HG03342 (cell line): Measurements from ENCODE around the gene FAM234B.

Experiments used
- ATAC-seq: cut with Tn5 transposase; IDR thresholded peaks from one replicate; pipeline ENCODE4 v1.9.1; 2021; ENCODE audit warnings: mild to moderate bottlenecking, moderate library complexity; ENCODE audit not compliant: unreplicated experiment

Gene FAM234B

DNA sequence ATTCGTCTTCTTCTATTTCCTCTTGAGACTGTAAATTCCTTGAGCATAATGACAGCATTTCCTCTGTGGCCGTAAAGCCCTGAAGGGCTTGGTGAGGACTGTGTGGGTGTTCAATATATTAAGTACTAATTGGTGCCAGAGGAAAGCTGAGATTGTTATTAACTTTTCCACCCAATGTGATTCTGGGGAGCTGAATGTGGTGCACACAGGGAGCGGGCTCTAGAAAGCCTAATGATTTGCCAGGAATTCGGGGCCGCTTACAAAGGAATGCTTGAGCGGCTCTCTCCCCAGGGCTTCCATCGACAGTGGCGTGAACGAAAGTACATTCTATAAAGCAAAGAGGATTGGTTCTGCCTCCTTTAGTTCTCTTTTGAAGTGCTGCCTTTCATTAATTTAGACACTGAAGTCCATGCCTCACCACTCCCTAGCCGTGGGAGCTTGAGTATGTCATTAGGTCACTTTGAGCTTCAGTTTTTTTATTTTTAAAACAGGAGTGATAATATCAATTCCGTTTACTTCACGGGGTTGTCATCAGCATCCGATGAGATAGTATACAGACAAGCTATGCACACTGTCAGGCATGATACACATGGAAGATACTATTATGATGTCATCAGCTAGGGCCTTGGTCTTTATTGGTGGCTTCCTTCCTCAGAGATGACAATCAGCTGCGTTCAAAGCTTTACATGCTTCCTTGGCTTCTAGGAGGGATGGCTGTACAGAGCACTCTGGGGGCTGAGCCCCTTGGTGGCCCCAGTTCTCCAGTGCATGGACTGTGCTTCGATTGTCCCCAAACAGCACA lies 70.3 kb downstream of the FAM234B start:
- ATAC-seq = no peak

DNA sequence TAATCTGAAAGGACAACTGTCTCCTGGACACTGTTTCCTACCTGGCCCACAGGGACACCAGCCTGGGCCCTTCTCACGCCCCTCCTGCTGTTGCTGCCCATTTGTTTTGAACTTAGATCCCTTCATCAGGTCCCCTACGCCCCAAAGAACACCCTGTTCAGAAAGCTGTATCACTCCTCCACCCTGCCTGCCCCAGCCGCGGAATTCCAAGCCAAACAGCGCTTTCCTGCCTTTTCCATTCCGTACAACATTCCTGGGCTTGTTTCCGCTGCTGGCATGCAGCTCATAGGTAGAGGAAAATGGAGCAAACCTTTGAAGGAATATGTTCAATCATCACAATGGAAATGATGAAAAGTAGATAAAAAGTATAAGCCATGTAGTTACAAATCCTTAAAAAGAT lies 72.1 kb downstream of the FAM234B start:
- ATAC-seq = no peak

DNA sequence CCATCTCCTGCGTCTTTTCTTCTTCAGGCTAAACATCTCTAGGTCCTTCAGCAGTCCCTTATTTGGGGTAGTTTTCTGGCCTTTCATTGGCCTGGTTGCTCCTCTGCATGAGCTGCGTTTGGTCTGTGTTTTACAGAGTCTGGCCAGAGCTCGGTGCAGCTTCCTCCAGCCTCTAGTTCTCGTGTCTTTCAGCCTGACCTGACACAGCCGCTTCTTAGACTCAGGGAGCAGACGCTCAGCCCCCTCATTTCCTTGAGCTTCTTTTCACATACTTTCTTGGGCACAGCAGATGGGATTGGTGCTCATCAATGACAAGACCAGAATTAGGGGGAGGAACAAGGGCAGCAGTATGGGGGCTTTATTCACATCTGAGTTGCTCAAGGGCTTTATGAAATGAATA lies 72.8 kb downstream of the FAM234B start:
- ATAC-seq = no peak

DNA sequence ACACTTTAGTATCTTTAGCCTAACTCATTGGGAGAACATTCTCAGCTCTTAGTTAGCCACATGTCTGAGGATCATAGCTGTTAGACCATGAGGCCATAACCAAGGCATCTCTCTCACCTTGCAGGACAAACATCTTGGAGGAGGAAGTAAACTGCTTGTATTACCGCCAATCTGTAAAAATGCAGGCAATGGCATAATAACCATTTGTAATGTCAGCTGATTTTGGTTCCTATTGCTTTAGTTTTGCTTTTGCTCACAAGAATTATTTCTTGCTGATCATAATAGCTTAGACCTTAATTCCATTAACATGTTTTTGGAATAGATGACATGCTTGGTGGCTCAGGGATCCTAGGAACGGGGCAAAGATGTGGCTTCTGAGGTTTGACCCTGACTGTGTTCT lies 75.6 kb downstream of the FAM234B start:
- ATAC-seq = no peak

DNA sequence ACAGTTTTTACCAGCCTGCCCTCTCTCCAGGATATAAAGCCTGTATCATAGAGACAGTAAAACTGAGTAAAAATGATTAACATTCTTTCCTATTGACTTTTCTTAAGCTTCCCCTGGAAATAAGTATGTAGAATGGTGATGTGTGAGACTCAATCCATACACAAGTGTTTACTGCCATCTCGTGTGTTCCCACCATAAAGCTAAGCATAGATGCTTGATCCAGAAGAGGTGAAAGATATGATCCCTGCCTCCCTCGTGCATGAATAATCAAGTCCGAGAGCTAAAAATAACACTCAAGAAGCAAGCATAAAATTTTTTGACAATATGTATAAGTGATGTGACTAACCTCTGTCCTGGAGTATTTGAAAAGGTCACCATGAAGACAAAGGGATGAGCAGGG lies 76.2 kb downstream of the FAM234B start:
- ATAC-seq = no peak

DNA sequence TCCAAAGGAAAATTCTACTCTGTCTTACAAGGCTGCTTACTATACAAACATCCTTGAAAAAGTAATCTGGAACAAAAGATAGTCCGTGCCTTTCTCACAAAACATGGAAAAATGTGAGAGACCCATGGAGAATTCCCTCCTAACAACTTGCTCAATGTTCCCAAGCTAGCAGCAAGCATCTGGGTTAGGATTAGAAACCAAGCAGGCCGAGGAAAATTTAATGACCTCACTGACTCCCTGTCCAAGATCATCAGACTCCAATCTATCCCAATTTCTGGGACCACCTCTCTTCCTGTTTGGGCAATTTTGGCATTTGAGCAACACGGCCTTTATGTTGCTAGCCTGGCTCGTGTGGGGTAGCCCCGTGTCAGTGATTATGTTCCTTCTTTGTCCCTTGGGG lies 77.4 kb downstream of the FAM234B start:
- no peak for ATAC-seq

DNA sequence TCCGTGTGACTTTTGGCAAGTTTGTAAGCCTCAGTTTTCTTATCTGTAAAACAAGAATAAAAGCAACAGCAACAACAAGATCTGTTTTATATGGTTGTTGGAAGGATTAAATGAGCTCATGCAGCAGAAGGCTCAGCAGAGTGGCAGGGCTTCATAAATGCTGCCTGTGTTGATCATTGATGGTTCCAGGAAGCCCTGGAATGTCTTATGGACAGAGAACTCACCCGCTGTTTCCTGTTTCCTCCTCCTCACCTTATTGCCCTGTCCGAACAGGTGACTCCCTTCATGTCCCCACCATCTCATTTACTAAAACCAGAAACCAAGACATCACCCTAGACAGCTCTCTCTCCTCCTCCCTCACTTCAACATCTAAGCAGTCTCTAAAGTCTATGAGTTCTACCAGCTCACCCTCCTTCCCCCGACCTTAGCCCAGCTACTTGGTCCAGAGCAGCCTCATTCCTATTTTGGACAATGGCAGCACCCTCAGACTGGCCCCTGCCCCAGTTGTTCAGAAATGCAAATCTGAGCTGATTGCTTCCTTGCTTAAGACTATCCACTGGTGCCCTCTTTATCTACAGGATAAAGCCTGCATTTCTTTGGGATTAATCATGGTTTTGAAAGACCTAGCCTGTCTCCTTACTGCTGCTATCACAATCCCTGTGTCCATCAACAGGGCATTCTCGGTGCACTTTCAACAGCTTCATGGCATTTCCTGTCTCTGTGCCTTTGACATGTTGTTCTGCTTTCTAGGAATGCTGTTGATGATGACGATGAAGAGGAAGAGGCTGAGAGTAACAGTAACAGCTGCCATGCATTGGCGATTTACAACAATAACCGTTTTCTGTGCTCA lies 80.7 kb downstream of the FAM234B start:
- no peak for ATAC-seq

DNA sequence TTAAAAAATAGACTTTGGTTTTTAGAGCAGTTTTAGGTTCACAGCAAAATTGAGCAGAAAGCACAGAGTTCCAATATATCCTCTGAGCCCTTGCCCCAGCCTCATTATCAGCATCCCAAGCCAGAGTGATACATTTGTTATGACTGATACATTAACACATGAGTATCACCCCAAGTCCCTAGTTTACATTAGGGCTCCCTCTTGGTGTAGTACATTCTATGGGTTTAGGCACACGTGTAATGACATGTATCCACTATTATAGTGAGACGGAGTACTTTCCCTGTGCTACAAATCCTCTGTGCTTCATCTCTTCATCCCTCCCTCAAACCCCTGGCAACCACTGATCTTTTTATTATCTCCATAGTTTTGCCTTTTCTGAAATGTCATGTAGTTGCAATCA lies 81.8 kb downstream of the FAM234B start:
- no peak for ATAC-seq

DNA sequence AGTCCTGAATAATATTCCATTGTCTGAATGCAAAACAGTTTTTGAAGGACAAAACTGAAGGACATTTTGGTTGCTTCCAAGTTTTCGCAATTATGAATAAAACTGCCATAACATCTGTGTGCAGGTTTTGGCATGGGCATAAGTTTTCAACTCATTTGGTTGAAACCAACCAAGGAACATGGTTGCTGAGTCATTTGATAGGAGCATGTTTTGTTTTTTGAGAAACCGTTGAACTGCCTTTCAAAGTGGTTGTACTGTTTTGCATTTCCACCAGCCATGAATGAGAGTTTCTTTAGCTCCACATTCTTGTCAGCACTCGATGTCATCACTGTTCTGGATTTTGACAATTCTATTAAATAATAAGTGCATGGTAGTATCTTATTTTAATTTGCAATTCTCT lies 82.3 kb downstream of the FAM234B start:
- no peak for ATAC-seq

DNA sequence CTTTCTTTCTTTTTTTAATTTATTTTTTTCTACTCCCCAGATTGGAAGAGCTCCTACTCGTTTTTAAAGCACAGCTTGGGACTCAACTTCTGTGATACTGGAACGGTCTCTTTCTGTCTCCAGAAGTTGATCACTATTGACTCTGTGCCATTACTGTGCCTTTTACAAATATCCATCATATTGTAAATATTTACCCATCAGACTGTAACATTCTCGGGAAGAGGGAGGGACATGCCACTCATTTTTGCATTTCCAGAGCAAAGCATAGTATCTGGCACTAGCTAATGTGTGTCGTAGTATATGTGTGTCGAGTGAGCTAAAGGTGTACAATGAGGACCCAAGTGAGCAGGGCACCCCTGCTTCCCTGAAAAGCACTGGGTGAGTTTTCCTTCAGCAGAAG lies 83.3 kb downstream of the FAM234B start:
- ATAC-seq = no peak

DNA sequence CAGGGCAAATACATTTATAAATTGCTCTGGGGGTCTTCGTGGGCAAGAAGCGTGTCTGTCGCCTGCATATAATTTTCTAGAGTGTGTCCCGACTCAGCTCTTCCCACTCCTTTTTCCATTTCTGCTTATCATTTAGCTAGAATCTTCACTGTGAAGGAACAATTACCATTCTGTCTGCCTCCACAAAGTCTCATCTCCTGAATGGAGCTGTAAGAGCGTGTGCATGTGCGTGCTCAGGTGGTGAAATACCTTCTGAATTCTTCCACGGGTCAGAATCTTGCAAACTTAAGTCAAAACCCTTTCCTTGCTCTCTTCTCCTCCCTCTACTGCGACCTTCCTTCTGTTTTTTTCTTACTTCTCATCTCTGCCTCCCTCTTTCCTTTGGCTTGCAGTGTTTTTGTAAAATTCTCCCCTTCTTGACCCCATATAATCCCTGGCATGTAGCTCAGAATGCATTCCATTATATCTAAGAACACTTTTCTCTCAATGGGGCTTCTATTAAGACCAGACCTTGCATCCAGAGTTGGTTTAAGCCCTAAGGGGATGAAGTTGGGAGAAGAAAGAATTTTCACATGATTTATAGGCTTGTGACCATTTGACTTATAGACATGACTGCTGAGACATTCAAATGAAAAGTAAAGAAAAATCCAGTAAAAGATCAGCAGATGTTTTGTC lies 84.2 kb downstream of the FAM234B start:
- no peak for ATAC-seq

DNA sequence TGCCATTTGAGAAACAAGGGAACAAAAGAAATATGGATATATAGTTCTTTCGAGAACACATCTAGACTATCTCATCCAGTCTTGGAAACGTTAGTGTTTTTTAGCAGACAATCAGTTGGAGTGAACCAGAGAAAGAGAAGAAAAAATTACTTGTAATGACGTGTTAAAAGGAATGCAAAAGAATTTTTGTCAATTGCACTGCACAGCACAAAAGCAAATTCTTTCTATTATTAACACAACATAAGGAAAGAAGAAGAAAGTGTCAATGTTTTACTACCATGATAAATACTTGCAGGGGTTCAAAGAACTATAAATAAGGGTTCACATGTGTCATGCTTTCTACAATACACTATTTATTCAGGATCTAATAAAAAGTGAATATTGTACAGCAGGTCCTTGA lies 86.8 kb downstream of the FAM234B start:
- ATAC-seq = no peak
